Measurements from ENCODE around the gene BCAS3.

- TF ChIP-seq GATA2 (IDR thresholded peaks at IDR 0.05; ENCODE audit: low read depth, low read length): no peak
- TF ChIP-seq GATA3 (IDR thresholded peaks at IDR 0.05; ENCODE audit: low read depth, low read length): no peak
These were observed 660.5 kb downstream of the BCAS3 start for GRCh38 chr17:61338000-61338798.

Measured in SH-SY5Y (cell line).